Mammary epithelial cell (primary cell): ENCODE measurements around the gene IQGAP3.

Experiments used
- EZH2 ChIP-seq: IDR thresholded peaks from 2 replicates; pipeline ENCODE4 v1.6.1; 2012; ENCODE audit warnings: low read length, inconsistent platforms, borderline replicate concordance
- TF ChIP-seq, protein P1 (sequence below), 2 donors: IDR thresholded peaks in 1 of 2; conservative IDR thresholded peaks in 1 of 2; 2 replicates each; pipeline ENCODE4 v1.5.1; 2011 to 2012; ENCODE audit warnings: inconsistent platforms in 2 of 2, low read length in 2 of 2, mild to moderate bottlenecking in 2 of 2, control low read depth in 1 of 2, low read depth in 1 of 2; ENCODE audit not compliant: insufficient read depth in 1 of 2; ENCODE audit errors: extremely low read depth in 1 of 2

DNA sequence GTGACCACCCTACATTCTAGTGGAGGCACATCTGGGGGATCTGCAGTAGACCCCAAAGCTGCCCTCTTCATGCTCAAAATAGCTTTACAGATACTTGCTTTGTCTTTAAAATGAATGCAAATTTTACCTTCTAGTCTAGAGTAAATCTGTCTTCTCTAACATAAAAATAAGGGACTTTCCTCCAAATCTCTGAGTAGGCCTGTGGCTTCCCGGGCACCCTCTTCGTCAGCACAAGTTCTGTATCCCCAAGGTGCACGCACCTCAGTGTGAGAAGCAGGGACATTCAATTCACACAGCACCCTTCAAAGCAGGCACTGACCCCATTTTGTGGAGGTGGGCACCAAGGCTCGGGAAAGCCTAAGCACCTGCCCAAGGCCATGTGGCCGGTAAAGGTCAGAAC lies 90.8 kb downstream of the IQGAP3 start:
- TF ChIP-seq, protein P1, sequence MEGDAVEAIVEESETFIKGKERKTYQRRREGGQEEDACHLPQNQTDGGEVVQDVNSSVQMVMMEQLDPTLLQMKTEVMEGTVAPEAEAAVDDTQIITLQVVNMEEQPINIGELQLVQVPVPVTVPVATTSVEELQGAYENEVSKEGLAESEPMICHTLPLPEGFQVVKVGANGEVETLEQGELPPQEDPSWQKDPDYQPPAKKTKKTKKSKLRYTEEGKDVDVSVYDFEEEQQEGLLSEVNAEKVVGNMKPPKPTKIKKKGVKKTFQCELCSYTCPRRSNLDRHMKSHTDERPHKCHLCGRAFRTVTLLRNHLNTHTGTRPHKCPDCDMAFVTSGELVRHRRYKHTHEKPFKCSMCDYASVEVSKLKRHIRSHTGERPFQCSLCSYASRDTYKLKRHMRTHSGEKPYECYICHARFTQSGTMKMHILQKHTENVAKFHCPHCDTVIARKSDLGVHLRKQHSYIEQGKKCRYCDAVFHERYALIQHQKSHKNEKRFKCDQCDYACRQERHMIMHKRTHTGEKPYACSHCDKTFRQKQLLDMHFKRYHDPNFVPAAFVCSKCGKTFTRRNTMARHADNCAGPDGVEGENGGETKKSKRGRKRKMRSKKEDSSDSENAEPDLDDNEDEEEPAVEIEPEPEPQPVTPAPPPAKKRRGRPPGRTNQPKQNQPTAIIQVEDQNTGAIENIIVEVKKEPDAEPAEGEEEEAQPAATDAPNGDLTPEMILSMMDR (conservative IDR thresholded peaks at IDR 0.05 in 1 of 2, IDR thresholded peaks at IDR 0.05 in 1 of 2; ENCODE audit: extremely low read depth in 1 of 2, insufficient read depth in 1 of 2, low read depth in 1 of 2, low read length in 2 of 2): no peak
- TF ChIP-seq EZH2: no peak
